Liver (tissue), 9 donors: ENCODE results near the gene RNASE7. TPM values are rescaled to one million over a fixed set of nuclear protein-coding genes. Genes with fewer than 3 reads are reported as not detected.

ENCODE experiments used
- DNase-seq: peaks from one replicate; pipeline ENCODE4 v3.0.0-alpha.2; 2017; ENCODE audit warnings: low spot score
- H3K27ac ChIP-seq, 2 donors: one replicate each; pipeline ENCODE4 v1.7.0; 2013; ENCODE audit warnings: inconsistent platforms in 2 of 2, low read length in 2 of 2, control low read depth in 1 of 2, low read depth in 1 of 2, mild to moderate bottlenecking in 1 of 2
- H3K27me3 ChIP-seq, 4 donors: one replicate each; pipeline versions ENCODE4 v1.6.1 to v1.7.0; 2013; ENCODE audit warnings: low read length in 3 of 4, inconsistent platforms in 1 of 4, mild to moderate bottlenecking in 1 of 4, moderate library complexity in 1 of 4; ENCODE audit not compliant: control insufficient read depth in 4 of 4, insufficient read depth in 4 of 4
- H3K36me3 ChIP-seq, 4 donors: one replicate each; pipeline versions ENCODE4 v1.6.1 to v1.7.0; 2013; ENCODE audit warnings: low read length in 3 of 4, mild to moderate bottlenecking in 3 of 4, low read depth in 1 of 4, moderate library complexity in 1 of 4; ENCODE audit not compliant: control insufficient read depth in 4 of 4, insufficient read depth in 3 of 4
- H3K4me1 ChIP-seq, 4 donors: one replicate each; pipeline versions ENCODE4 v1.6.1 to v1.7.0; 2013; ENCODE audit warnings: low read length in 3 of 4, mild to moderate bottlenecking in 3 of 4, moderate library complexity in 1 of 4; ENCODE audit not compliant: control insufficient read depth in 4 of 4, insufficient read depth in 4 of 4
- H3K4me3 ChIP-seq, 3 donors: one replicate each; pipeline versions ENCODE4 v1.6.1 to v1.7.0; 2013; ENCODE audit warnings: low read length in 3 of 3, control low read depth in 1 of 3, low read depth in 1 of 3, mild to moderate bottlenecking in 1 of 3
- H3K9ac ChIP-seq, 2 donors: one replicate each; pipeline ENCODE4 v1.7.0; 2013; ENCODE audit warnings: low read length in 2 of 2, mild to moderate bottlenecking in 2 of 2, moderate library complexity in 2 of 2, control low read depth in 1 of 2, low read depth in 1 of 2
- H3K9me3 ChIP-seq, 4 donors: one replicate each; pipeline versions ENCODE4 v1.6.1 to v1.7.0; 2013; ENCODE audit warnings: low read length in 3 of 4; ENCODE audit not compliant: control insufficient read depth in 4 of 4
- ATF3 ChIP-seq: IDR thresholded peaks from 2 replicates; pipeline ENCODE4 v1.6.1; 2016; ENCODE audit warnings: antibody characterized with exemption
- CTCF ChIP-seq: fragments of 150-350 bp; IDR thresholded peaks from 2 replicates; pipeline ENCODE4 v1.5.1; 2017; ENCODE audit warnings: improper control_type of control experiment, low read depth, low read length; ENCODE audit not compliant: missing input control
- EGR1 ChIP-seq, 2 donors: IDR thresholded peaks; 2 replicates each; pipeline ENCODE4 v1.6.1; 2016 to 2018; ENCODE audit warnings: antibody characterized with exemption in 2 of 2, low read depth in 2 of 2
- FOXA1 ChIP-seq: IDR thresholded peaks from 2 replicates; pipeline ENCODE4 v1.6.1; 2016; ENCODE audit warnings: antibody characterized with exemption
- FOXA2 ChIP-seq: IDR thresholded peaks from 2 replicates; pipeline ENCODE4 v1.6.1; 2016; ENCODE audit warnings: antibody characterized with exemption
- GABPA ChIP-seq, 2 donors: IDR thresholded peaks in 1 of 2; conservative IDR thresholded peaks in 1 of 2; 2 replicates each; pipeline ENCODE4 v1.6.1; 2016; ENCODE audit warnings: antibody characterized with exemption in 2 of 2, mild to moderate bottlenecking in 1 of 2, moderate library complexity in 1 of 2
- HNF4A ChIP-seq, 2 donors: conservative IDR thresholded peaks; 2 replicates each; pipeline ENCODE4 v1.6.1; 2016; ENCODE audit warnings: antibody characterized with exemption in 2 of 2, mild to moderate bottlenecking in 2 of 2
- HNF4G ChIP-seq: IDR thresholded peaks from 2 replicates; pipeline ENCODE4 v1.6.1; 2016; ENCODE audit warnings: antibody characterized with exemption
- JUND ChIP-seq, 2 donors: IDR thresholded peaks; 2 replicates each; pipeline ENCODE4 v1.6.1; 2016; ENCODE audit warnings: antibody characterized with exemption in 2 of 2
- MAX ChIP-seq: IDR thresholded peaks from 2 replicates; pipeline ENCODE4 v1.6.1; 2016; ENCODE audit warnings: antibody characterized with exemption
- NR2F2 ChIP-seq: IDR thresholded peaks from 2 replicates; pipeline ENCODE4 v1.6.1; 2016; ENCODE audit warnings: antibody characterized with exemption
- RAD21 ChIP-seq, 2 donors: IDR thresholded peaks; 2 replicates each; pipeline ENCODE4 v1.6.1; 2016; ENCODE audit warnings: antibody characterized with exemption in 2 of 2, mild to moderate bottlenecking in 2 of 2
- REST ChIP-seq: IDR thresholded peaks from 2 replicates; pipeline ENCODE4 v1.6.1; 2016; ENCODE audit warnings: antibody characterized with exemption, mild to moderate bottlenecking
- RXRA ChIP-seq, 2 donors: IDR thresholded peaks; 2 replicates each; pipeline ENCODE4 v1.6.1; 2017 to 2018; ENCODE audit warnings: antibody characterized with exemption in 2 of 2, mild to moderate bottlenecking in 1 of 2
- SP1 ChIP-seq: IDR thresholded peaks from 2 replicates; pipeline ENCODE4 v1.6.1; 2018; ENCODE audit warnings: antibody characterized with exemption, mild to moderate bottlenecking
- TAF1 ChIP-seq: conservative IDR thresholded peaks from 2 replicates; pipeline ENCODE4 v1.6.1; 2016; ENCODE audit warnings: antibody characterized with exemption, mild to moderate bottlenecking
- YY1 ChIP-seq: IDR thresholded peaks from 2 replicates; pipeline ENCODE4 v1.6.1; 2016; ENCODE audit warnings: antibody characterized with exemption, mild to moderate bottlenecking
- ZBTB33 ChIP-seq: IDR thresholded peaks from 2 replicates; pipeline ENCODE4 v1.6.1; 2016; ENCODE audit warnings: antibody characterized with exemption
- WGBS: extraction: QIAGEN DNeasy Blood & Tissue Kit; methylation state at CpG from one replicate; pipeline ENCODE4 v1.1.7; 2013; 5-methylcytosine and 5-hydroxymethylcytosine counted together
- polyA plus RNA-seq, 2 donors: library from polyadenylated mRNA; stranded (reverse) in 1 of 2; unstranded in 1 of 2; fragments of 200-250 nt in 1 of 2; fragments of >200 nt in 1 of 2; fragmentation: Nextera tagmentation in 1 of 2; extraction: Ambion mirVana in 1 of 2; gene quantifications; one replicate each; pipeline versions ENCODE4 v1.2.1 to v1.2.3, GENCODE V29; 2013 to 2015
- total RNA-seq, 2 donors: library from RNA; depleted of rRNA; stranded (reverse); fragments of >200 nt; gene quantifications; one replicate each; pipeline ENCODE4 v1.2.3, GENCODE V29; 2014
- donor health status: healthy.
- donor health status: healthy.
- donor health status: healthy.
- donor health status: healthy.
- donor health status: healthy.

RNASE7 gene
- total and polyA plus RNA-seq, 4 donors, result 0.11 to 0.33 (median 0.12) TPM; not detected in 1

GRCh38 chr14:21042918-21043317, 756 bp downstream of the RNASE7 start:
- Histone ChIP-seq H3K4me3 (no peak overlapping the region), H3K9ac (no peak overlapping the region), H3K36me3 (no peaks in the 10 kb centered on the region), H3K9me3 (no peaks in the 10 kb centered on the region), H3K27me3 (no peaks in the 10 kb centered on the region), H3K4me1 (peaks cover 23 to 86% (median 65%) of the 10 kb centered on the region in 4 donors), H3K27ac (peak overlapping the region; percentile 84 to 86)
- WGBS, result 33% methylated on average over 8 of the region's 8 CpGs
- no peak for DNase-seq
- TF ChIP-seq CTCF (no peak), NR2F2 (no peak), EGR1 (IDR thresholded peaks at IDR 0.05; ENCODE audit: low read depth in 2 of 2) (no peak), HNF4A (conservative IDR thresholded peaks at IDR 0.05) (peak in 1 of 2 donors; percentile 12), REST (no peak), HNF4G (no peak), MAX (peak; percentile 79), ZBTB33 (no peak), GABPA (IDR thresholded peaks at IDR 0.05 in 1 of 2, conservative IDR thresholded peaks at IDR 0.05 in 1 of 2) (no peak), RAD21 (IDR thresholded peaks at IDR 0.05) (peak in 1 of 2 donors; percentile 20), ATF3 (no peak), SP1 (peak; percentile 47), TAF1 (no peak), FOXA2 (no peak), JUND (IDR thresholded peaks at IDR 0.05) (peak in 1 of 2 donors; percentile 29), FOXA1 (no peak), YY1 (no peak), RXRA (IDR thresholded peaks at IDR 0.05) (peak; percentile 53 to 74)
